ENCODE measurements around the gene SLC44A3.

The SLC44A3 gene

GRCh38 chr1:94899756-94900155, 79.6 kb downstream of the SLC44A3 start:
- CTCF ChIA-PET, result interaction anchor here (0.9 to 1.4 kb wide), 2 partner anchors 142 to 143 kb away, joined by 3 to 5 read pairs; no protein-coding TSS in a partner anchor
- Histone ChIP-seq H3K36me3 (ENCODE audit: control insufficient read depth in 2 of 2, insufficient read depth in 1 of 2, low read length in 2 of 2) (peaks cover 32 to 62% of the 10 kb centered on the region in 2 experiments), H3K4me1 (ENCODE audit: control insufficient read depth, insufficient read depth, low read length) (peaks cover 4% of the 10 kb centered on the region; the same call in 1 of the 2 replicates), H3K4me3 (ENCODE audit: low read depth, low read length) (no peak overlapping the region), H3K27ac (ENCODE audit: extremely low read depth, low read depth, low read length) (no peak overlapping the region), H3K9me3 (ENCODE audit: control insufficient read depth, insufficient read depth, low read depth, low read length) (no peaks in the 10 kb centered on the region)
- TF ChIP-seq ZNF24 (tag by site-specific recombination; IDR thresholded peaks at IDR 0.05), result no peak
- no peak for TF ChIP-seq ZNF629 (tag by site-specific recombination; IDR thresholded peaks at IDR 0.05)
- TF ChIP-seq ZNF426 (tag by site-specific recombination; IDR thresholded peaks at IDR 0.05), result no peak
- no peak for TF ChIP-seq ZNF704 (tag by site-specific recombination; IDR thresholded peaks at IDR 0.05)
- no peak for TF ChIP-seq ZNF148 (tag by site-specific recombination; IDR thresholded peaks at IDR 0.05; ENCODE audit: borderline replicate concordance)
- no peak for TF ChIP-seq ZNF394 (tag by site-specific recombination; IDR thresholded peaks at IDR 0.05; ENCODE audit: borderline replicate concordance)
- no peak for TF ChIP-seq KLF10 (tag by site-specific recombination; IDR thresholded peaks at IDR 0.05)
- TF ChIP-seq ZNF76 (tag by site-specific recombination; IDR thresholded peaks at IDR 0.05; ENCODE audit: borderline replicate concordance, low read depth), result no peak
- no peak for TF ChIP-seq ZNF211 (tag by site-specific recombination; IDR thresholded peaks at IDR 0.05; ENCODE audit: low read depth)
- no peak for TF ChIP-seq ZNF112 (tag by site-specific recombination; IDR thresholded peaks at IDR 0.05)
- TF ChIP-seq CTCF (tag by site-specific recombination; IDR thresholded peaks at IDR 0.05), result no peak
- TF ChIP-seq TCF7L2 (IDR thresholded peaks at IDR 0.05; ENCODE audit: borderline replicate concordance, low read depth, low read length), result no peak
- no peak for TF ChIP-seq TRIM28 (IDR thresholded peaks at IDR 0.05; ENCODE audit: borderline replicate concordance, low read length)
- TF ChIP-seq ZNF501 (tag by site-specific recombination; IDR thresholded peaks at IDR 0.05), result no peak
- TF ChIP-seq ZNF398 (tag by site-specific recombination; IDR thresholded peaks at IDR 0.05), result no peak
- TF ChIP-seq ZNF626 (tag by site-specific recombination; IDR thresholded peaks at IDR 0.05), result no peak
- no peak for TF ChIP-seq GLI4 (tag by site-specific recombination; IDR thresholded peaks at IDR 0.05)
- no peak for TF ChIP-seq PBX3 (CRISPR knock-in tag; IDR thresholded peaks at IDR 0.05)
- no peak for TF ChIP-seq ZBTB21 (tag by site-specific recombination; IDR thresholded peaks at IDR 0.05)
- POLR2A ChIA-PET, result no interaction called here
